Osteocyte (in vitro differentiated cells): ENCODE measurements around the gene ECT2. TPM values are rescaled to one million over a fixed set of nuclear protein-coding genes. Genes with fewer than 3 reads are reported as not detected.

Source experiments
- DNase-seq: peaks from one replicate; pipeline ENCODE4 v3.0.0; 2021; ENCODE audit warnings: mixed read lengths; ENCODE audit not compliant: unreplicated experiment; ENCODE audit errors: extremely low spot score
- H3K27ac Mint-ChIP-seq: one replicate; pipeline ENCODE4 v1.8.0; 2021; ENCODE audit warnings: mild to moderate bottlenecking, mixed read lengths; ENCODE audit not compliant: unreplicated experiment
- H3K27me3 Mint-ChIP-seq: one replicate; pipeline ENCODE4 v1.8.0; 2021; ENCODE audit warnings: mixed read lengths; ENCODE audit not compliant: unreplicated experiment
- H3K36me3 Mint-ChIP-seq: one replicate; pipeline ENCODE4 v1.8.0; 2021; ENCODE audit warnings: mixed read lengths; ENCODE audit not compliant: unreplicated experiment
- H3K4me1 Mint-ChIP-seq: one replicate; pipeline ENCODE4 v1.8.0; 2021; ENCODE audit warnings: mixed read lengths; ENCODE audit not compliant: unreplicated experiment
- H3K4me3 Mint-ChIP-seq: one replicate; pipeline ENCODE4 v1.8.0; 2021; ENCODE audit warnings: mild to moderate bottlenecking, moderate library complexity, mixed read lengths; ENCODE audit not compliant: unreplicated experiment
- H3K9me3 Mint-ChIP-seq: one replicate; pipeline ENCODE4 v1.8.0; 2021; ENCODE audit warnings: mixed read lengths; ENCODE audit not compliant: unreplicated experiment
- CTCF ChIP-seq: fragments of 200-600 bp; sonication (generic); IDR thresholded peaks from 2 replicates; pipeline ENCODE4 v1.5.0; 2021; ENCODE audit warnings: antibody characterized with exemption, mild to moderate bottlenecking, moderate library complexity
- total RNA-seq: library from RNA; stranded (reverse); gene quantifications from 2 replicates; pipeline ENCODE4 v1.2.1, GENCODE V29; 2021

ECT2 gene
- total RNA-seq, 1 donor from 2014 or later: 18.9 TPM

- no peak for DNase-seq
- no peak for TF ChIP-seq CTCF
- Mint-ChIP-seq H3K27ac (no peak overlapping the region), H3K9me3 (no peaks in the 10 kb centered on the region), H3K27me3 (peaks cover 10% of the 10 kb centered on the region), H3K4me1 (no peaks in the 10 kb centered on the region), H3K4me3 (no peak overlapping the region), H3K36me3 (no peaks in the 10 kb centered on the region)
Measured at GRCh38 chr3:172868582-172869200, 118.2 kb downstream of the ECT2 start.

DNA sequence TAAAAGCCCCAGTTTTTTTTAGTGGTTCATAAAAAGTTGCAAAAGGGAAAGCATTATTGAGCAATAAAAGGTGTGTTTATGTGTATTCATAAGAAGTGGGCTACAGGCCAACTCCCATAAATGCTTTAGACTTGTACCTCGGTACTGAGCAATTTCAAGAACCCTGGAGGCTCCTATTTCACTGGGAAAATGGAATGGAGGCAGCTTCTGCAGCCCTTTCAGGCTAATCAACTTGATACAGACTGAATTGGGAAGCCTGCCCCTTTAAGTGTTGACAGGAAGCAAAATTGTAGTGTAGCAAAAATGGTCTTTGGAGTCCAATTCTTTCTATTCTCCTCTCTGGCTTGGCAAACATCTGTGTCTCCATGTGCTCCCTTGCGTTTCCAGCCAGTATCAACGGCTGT, 118.8 kb downstream of the ECT2 start:
- H3K9me3 Mint-ChIP-seq: no peaks in the 10 kb centered on the region
- H3K4me3 Mint-ChIP-seq: no peak overlapping the region
- H3K36me3 Mint-ChIP-seq: no peaks in the 10 kb centered on the region
- H3K27ac Mint-ChIP-seq: no peak overlapping the region
- no peak for DNase-seq
- TF ChIP-seq CTCF: no peak
- peaks cover 8% of the 10 kb centered on the region for H3K27me3 Mint-ChIP-seq
- H3K4me1 Mint-ChIP-seq: no peaks in the 10 kb centered on the region

GRCh38 chr3:172869784-172870518, 119.4 kb downstream of the ECT2 start:
- Mint-ChIP-seq H3K9me3 (no peaks in the 10 kb centered on the region), H3K36me3 (no peaks in the 10 kb centered on the region), H3K27ac (no peak overlapping the region), H3K27me3 (peaks cover 11% of the 10 kb centered on the region), H3K4me1 (no peaks in the 10 kb centered on the region), H3K4me3 (no peak overlapping the region)
- DNase-seq: no peak
- TF ChIP-seq CTCF: no peak

Other genes starting within 250 kb of the ECT2 start
- gene TNFSF10, start 227.3 kb upstream of the ECT2 start, total RNA-seq: not detected in 2 replicates
- 6.7 and 8.1 TPM in 2 replicates for gene NCEH1, start 39.7 kb upstream of the ECT2 start, total RNA-seq